IMR-90 (cell line): Measurements from ENCODE around the gene RCAN2. TPM values are rescaled to one million over a fixed set of nuclear protein-coding genes. Genes with fewer than 3 reads are reported as not detected.

ENCODE experiments used
- ATAC-seq: fragments of 200-7000 bp; cut with Tn5 transposase; 2 replicates; pipeline ENCODE4 v1.9.1; 2020; ENCODE audit warnings: low read depth, mild to moderate bottlenecking, moderate library complexity
- BruUV-seq: library from RNA; stranded (reverse); fragments of 400-500 nt; replicated peaks from 2 replicates; lab custom pipeline; 2021; lab: Mats Ljungman, UMichigan
- CTCF ChIA-PET: fragments of 300-600 bp; formaldehyde crosslinking; extraction: SDS; loops from one replicate; lab custom pipeline; 2021; ENCODE audit warnings: antibody characterized with exemption; lab: Yijun Ruan, JAX
- POLR2A ChIA-PET: fragments of 300-600 bp; sonication (Branson Sonifier 250); formaldehyde crosslinking; loops from one replicate; lab custom pipeline; 2022; ENCODE audit warnings: antibody characterized with exemption; ENCODE audit not compliant: unreplicated experiment; lab: Charles Lee
- DNase-seq: peaks from one replicate; pipeline ENCODE4 v3.0.0; 2013
- H2AFZ ChIP-seq: replicated peaks from 2 replicates; pipeline ENCODE3; 2013; ENCODE audit warnings: low read length, mild to moderate bottlenecking; ENCODE audit not compliant: poor library complexity
- H2AK5ac ChIP-seq: 2 replicates; pipeline ENCODE4 v1.6.1; 2013; ENCODE audit warnings: low read depth, low read length, inconsistent platforms
- H2AK9ac ChIP-seq: replicated peaks from 2 replicates; pipeline ENCODE3; 2013; ENCODE audit warnings: mild to moderate bottlenecking, low read depth, low read length, moderate library complexity; ENCODE audit not compliant: poor library complexity
- H2BK120ac ChIP-seq: 2 replicates; pipeline ENCODE4 v1.6.1; 2013; ENCODE audit warnings: low read depth, low read length, inconsistent platforms
- H2BK15ac ChIP-seq: 3 replicates; pipeline ENCODE4 v1.6.1; 2013; ENCODE audit warnings: low read depth, low read length, inconsistent platforms
- H2BK20ac ChIP-seq: 2 replicates; pipeline ENCODE4 v1.6.1; 2013; ENCODE audit warnings: low read depth, mild to moderate bottlenecking, inconsistent platforms, low read length, moderate library complexity
- H2BK5ac ChIP-seq: 2 replicates; pipeline ENCODE4 v1.6.1; 2013; ENCODE audit warnings: mild to moderate bottlenecking, low read depth, low read length, inconsistent platforms; ENCODE audit not compliant: poor library complexity, severe bottlenecking
- H3K14ac ChIP-seq: replicated peaks from 2 replicates; pipeline ENCODE4 v1.6.1; 2013; ENCODE audit warnings: low read depth, low read length, inconsistent platforms
- H3K18ac ChIP-seq: 2 replicates; pipeline ENCODE4 v1.6.1; 2013; ENCODE audit warnings: low read depth, low read length, control low read depth
- H3K23ac ChIP-seq: 2 replicates; pipeline ENCODE4 v1.6.1; 2013; ENCODE audit warnings: low read depth, low read length, inconsistent platforms
- H3K27ac ChIP-seq: 2 replicates; pipeline ENCODE4 v1.5.1; 2013; ENCODE audit warnings: mild to moderate bottlenecking, control low read depth, low read length; ENCODE audit not compliant: insufficient read depth
- H3K27me3 ChIP-seq: 2 replicates; pipeline ENCODE4 v1.6.1; 2013; ENCODE audit warnings: low read length; ENCODE audit not compliant: control insufficient read depth, insufficient read depth
- H3K36me3 ChIP-seq: 2 replicates; pipeline ENCODE4 v1.6.1; 2013; ENCODE audit warnings: low read length, mixed read lengths; ENCODE audit not compliant: control insufficient read depth, insufficient read depth
- H3K4ac ChIP-seq: 2 replicates; pipeline ENCODE4 v1.6.1; 2013; ENCODE audit warnings: low read depth, low read length, inconsistent platforms
- H3K4me1 ChIP-seq: 2 replicates; pipeline ENCODE4 v1.6.1; 2013; ENCODE audit warnings: low read length, mixed read lengths; ENCODE audit not compliant: control insufficient read depth, insufficient read depth
- H3K4me2 ChIP-seq: 2 replicates; pipeline ENCODE4 v1.6.1; 2013; ENCODE audit warnings: low read depth, mild to moderate bottlenecking, control low read depth, low read length, moderate library complexity
- H3K4me3 ChIP-seq: 2 replicates; pipeline ENCODE4 v1.5.1; 2013; ENCODE audit warnings: low read depth, mild to moderate bottlenecking, control low read depth, low read length, moderate library complexity; ENCODE audit not compliant: insufficient read depth
- H3K56ac ChIP-seq: 2 replicates; pipeline ENCODE4 v1.6.1; 2013; ENCODE audit warnings: low read length, inconsistent platforms; ENCODE audit not compliant: insufficient read depth; ENCODE audit errors: extremely low read depth
- H3K79me1 ChIP-seq, 2 experiments: 2 replicates each; pipeline ENCODE4 v1.6.1; 2013; ENCODE audit warnings: low read length in 2 of 2, inconsistent platforms in 1 of 2, low read depth in 1 of 2
- H3K9ac ChIP-seq: 2 replicates; pipeline ENCODE4 v1.6.1; 2013; ENCODE audit warnings: low read depth, low read length, control low read depth
- H3K9me1 ChIP-seq: 2 replicates; pipeline ENCODE4 v1.6.1; 2013; ENCODE audit warnings: low read length, inconsistent platforms; ENCODE audit not compliant: insufficient read depth
- H3K9me3 ChIP-seq: 2 replicates; pipeline ENCODE4 v1.6.1; 2013; ENCODE audit warnings: low read length; ENCODE audit not compliant: control insufficient read depth, insufficient read depth
- H4K20me1 ChIP-seq: 2 replicates; pipeline ENCODE4 v1.6.1; 2013; ENCODE audit warnings: low read length, inconsistent platforms; ENCODE audit not compliant: insufficient read depth
- H4K5ac ChIP-seq: 2 replicates; pipeline ENCODE4 v1.6.1; 2013; ENCODE audit warnings: mild to moderate bottlenecking, low read depth, low read length, control low read depth
- H4K8ac ChIP-seq, 2 experiments: 2 replicates each; pipeline ENCODE4 v1.6.1; 2013; ENCODE audit warnings: low read depth in 2 of 2, low read length in 2 of 2, control low read depth in 1 of 2, inconsistent platforms in 1 of 2
- H4K91ac ChIP-seq: 2 replicates; pipeline ENCODE4 v1.6.1; 2013; ENCODE audit warnings: low read depth, low read length, inconsistent platforms; ENCODE audit not compliant: insufficient read depth
- BHLHE40 ChIP-seq: fragments of 150-350 bp; IDR thresholded peaks from 2 replicates; pipeline ENCODE4 v1.6.1; 2016; ENCODE audit warnings: mild to moderate bottlenecking, low read depth, low read length
- CEBPB ChIP-seq: IDR thresholded peaks from 2 replicates; pipeline ENCODE4 v1.6.1; 2012; ENCODE audit warnings: low read depth, low read length, improper control_type of control experiment
- CHD1 ChIP-seq: IDR thresholded peaks from 2 replicates; pipeline ENCODE4 v1.6.1; 2012; ENCODE audit warnings: low read depth, low read length, improper control_type of control experiment
- CTCF ChIP-seq: conservative IDR thresholded peaks from 2 replicates; pipeline ENCODE4 v1.5.1; 2012; ENCODE audit warnings: mild to moderate bottlenecking, low read depth, low read length, improper control_type of control experiment
- ELK1 ChIP-seq: fragments of 150-350 bp; IDR thresholded peaks from 2 replicates; pipeline ENCODE4 v1.6.1; 2016; ENCODE audit warnings: low read depth, mild to moderate bottlenecking, low read length, moderate library complexity, borderline replicate concordance
- FOS ChIP-seq: fragments of 150-350 bp; IDR thresholded peaks from 2 replicates; pipeline ENCODE4 v1.6.1; 2016; ENCODE audit warnings: low read depth, low read length
- MAFK ChIP-seq: IDR thresholded peaks from 2 replicates; pipeline ENCODE4 v1.6.1; 2012; ENCODE audit warnings: low read depth, low read length, improper control_type of control experiment
- MAZ ChIP-seq: IDR thresholded peaks from 2 replicates; pipeline ENCODE4 v1.6.1; 2012; ENCODE audit warnings: low read depth, mild to moderate bottlenecking, low read length, improper control_type of control experiment, moderate library complexity, borderline replicate concordance
- MXI1 ChIP-seq: IDR thresholded peaks from 2 replicates; pipeline ENCODE4 v1.6.1; 2012; ENCODE audit warnings: low read depth, mild to moderate bottlenecking, low read length, moderate library complexity, borderline replicate concordance
- NFE2L2 ChIP-seq: fragments of 150-350 bp; IDR thresholded peaks from 2 replicates; pipeline ENCODE4 v1.6.1; 2016; ENCODE audit warnings: low read depth, mild to moderate bottlenecking, low read length
- POLR2A ChIP-seq: IDR thresholded peaks from 2 replicates; pipeline ENCODE4 v1.6.1; 2012; ENCODE audit warnings: mild to moderate bottlenecking, low read depth, low read length
- RAD21 ChIP-seq: IDR thresholded peaks from 2 replicates; pipeline ENCODE4 v1.6.1; 2012; ENCODE audit warnings: low read length, improper control_type of control experiment
- RCOR1 ChIP-seq: IDR thresholded peaks from 2 replicates; pipeline ENCODE4 v1.6.1; 2012; ENCODE audit warnings: mild to moderate bottlenecking, low read length, improper control_type of control experiment; ENCODE audit not compliant: insufficient replicate concordance
- RFX5 ChIP-seq: IDR thresholded peaks from 2 replicates; pipeline ENCODE4 v1.8.0; 2012; ENCODE audit warnings: low read depth, mild to moderate bottlenecking, low read length, moderate library complexity
- SMC3 ChIP-seq: fragments of 150-350 bp; IDR thresholded peaks from 2 replicates; pipeline ENCODE4 v1.6.1; 2016; ENCODE audit warnings: low read depth, mild to moderate bottlenecking, antibody characterized with exemption, low read length, moderate library complexity
- USF2 ChIP-seq: fragments of 150-350 bp; IDR thresholded peaks from 2 replicates; pipeline ENCODE4 v1.6.1; 2017; ENCODE audit warnings: mild to moderate bottlenecking, antibody characterized with exemption, low read length, low read depth
- WGBS, 2 experiments: methylation state at CpG; one replicate each; pipeline versions ENCODE4 v1.1.5 to v1.1.7; 2013; ENCODE audit warnings: missing lambda C conversion rate in 2 of 2; ENCODE audit not compliant: insufficient read length in 1 of 2; ENCODE audit errors: extremely low coverage in 2 of 2; 5-methylcytosine and 5-hydroxymethylcytosine counted together
- dilution Hi-C: fragments of 300-500 bp; cut with HindIII; formaldehyde crosslinking; loops from one replicate; pipeline ENCODE4 v1.14.3; 2018; ENCODE audit warnings: low sequenced_read_pairs; ENCODE audit not compliant: unreplicated experiment
- in situ Hi-C: fragments of 300-500 bp; cut with MboI; formaldehyde crosslinking; loops from 3 replicates; pipeline ENCODE4 v1.14.3; 2019; ENCODE audit warnings: low sequenced_read_pairs, inconsistent platforms, mixed read lengths
- intact Hi-C: fragments of 100-400 bp; cut with micrococcal nuclease; formaldehyde crosslinking; loops from 2 replicates; pipeline ENCODE4 v1.10.0; 2022
- polyA plus RNA-seq, 3 experiments: library from polyadenylated mRNA; depleted of rRNA; stranded (reverse); fragments of >200 nt; gene quantifications; 2 replicates each; pipeline ENCODE4 v1.2.3, GENCODE V29; 2012; ENCODE audit warnings: low replicate concordance in 1 of 3
- total RNA-seq: library from RNA; depleted of rRNA; stranded (reverse); fragments of >200 nt; gene quantifications from 2 replicates; pipeline ENCODE4 v1.2.3, GENCODE V29; 2012

Gene RCAN2
- total and polyA plus RNA-seq, 2 of the 4 experiments (the other 2 are of a cell fraction), result 1.3 to 1.8 TPM

GRCh38 chr6:46353528-46353927, 137.7 kb downstream of the RCAN2 start:
- H2AFZ ChIP-seq, result no peak overlapping the region
- no peak overlapping the region for H2BK5ac ChIP-seq
- no peaks in the 10 kb centered on the region for H4K20me1 ChIP-seq
- ChIA-PET POLR2A (no interaction called here), CTCF (no interaction called here)
- no peaks in the 10 kb centered on the region for H3K36me3 ChIP-seq
- H2BK20ac ChIP-seq, result no peak overlapping the region
- H3K4me3 ChIP-seq, result no peak overlapping the region
- no peak overlapping the region for H3K18ac ChIP-seq
- H4K8ac ChIP-seq, result no peak overlapping the region
- H4K91ac ChIP-seq, result no peak overlapping the region
- intact Hi-C loops (no loop called here), dilution Hi-C loops (no loop called here), in situ Hi-C loops (no loop called here)
- ATAC-seq (no peak), DNase-seq (no peak)
- H3K27me3 ChIP-seq, result no peaks in the 10 kb centered on the region
- H3K4me1 ChIP-seq, result no peaks in the 10 kb centered on the region
- no peaks in the 10 kb centered on the region for H3K79me1 ChIP-seq
- H3K9ac ChIP-seq, result no peak overlapping the region
- no peak overlapping the region for H3K4me2 ChIP-seq
- no peak overlapping the region for H3K27ac ChIP-seq
- no peak overlapping the region for H3K23ac ChIP-seq
- H3K9me1 ChIP-seq, result no peaks in the 10 kb centered on the region
- H2BK15ac ChIP-seq, result no peak overlapping the region
- H2AK9ac ChIP-seq, result no peak overlapping the region
- H3K9me3 ChIP-seq, result no peaks in the 10 kb centered on the region
- BruUV-seq, result no TSS peak
- H2BK120ac ChIP-seq, result no peak overlapping the region
- H3K56ac ChIP-seq, result no peak overlapping the region
- TF ChIP-seq NFE2L2, result no peak
- TF ChIP-seq MAFK, result no peak
- no peak for TF ChIP-seq POLR2A
- TF ChIP-seq USF2, result no peak
- TF ChIP-seq RAD21, result no peak
- TF ChIP-seq SMC3, result no peak
- TF ChIP-seq MXI1, result no peak
- no peak for TF ChIP-seq CHD1
- no peak for TF ChIP-seq CEBPB
- TF ChIP-seq RCOR1, result no peak
- no peak for TF ChIP-seq CTCF
- no peak for TF ChIP-seq ELK1
- no peak for TF ChIP-seq RFX5
- TF ChIP-seq FOS, result no peak
- no peak for TF ChIP-seq MAZ
- no peak for TF ChIP-seq BHLHE40
- H3K14ac ChIP-seq, result no peak overlapping the region
- no CpG with 5 or more reads among the region's 3 CpGs for WGBS, 2 experiments
- no peak overlapping the region for H2AK5ac ChIP-seq
- no peak overlapping the region for H4K5ac ChIP-seq
- H3K4ac ChIP-seq, result no peak overlapping the region
